HEK293 (cell line): ENCODE measurements around the gene LMTK3.

Experiments
- CTCF ChIA-PET: fragments of 350-600 bp; formaldehyde crosslinking; extraction: SDS; loops from one replicate; lab custom pipeline; 2021; ENCODE audit warnings: antibody characterized with exemption; lab: Yijun Ruan, JAX
- POLR2A ChIA-PET: fragments of 300-600 bp; formaldehyde crosslinking; extraction: SDS; loops from one replicate; lab custom pipeline; 2020; ENCODE audit warnings: antibody characterized with exemption, inconsistent platforms; lab: Yijun Ruan, JAX
- H3K27ac ChIP-seq: fragments of 200-500 bp; sonication (Bioruptor generic); 2 replicates; pipeline ENCODE4 v1.5.1; 2014; ENCODE audit warnings: low read depth, low read length, control low read depth, inconsistent platforms; ENCODE audit errors: extremely low read depth
- H3K36me3 ChIP-seq, 2 experiments: fragments of 200-500 bp in 1 of 2; sonication (Bioruptor generic) in 1 of 2; 1 replicate in 1 of 2; 2 replicates in 1 of 2; pipeline ENCODE4 v1.5.1; 2014 to 2017; ENCODE audit warnings: inconsistent platforms in 2 of 2, low read length in 2 of 2; ENCODE audit not compliant: control insufficient read depth in 2 of 2, insufficient read depth in 1 of 2
- H3K4me1 ChIP-seq: fragments of 200-500 bp; sonication (Bioruptor generic); 2 replicates; pipeline ENCODE4 v1.5.1; 2014; ENCODE audit warnings: mild to moderate bottlenecking, low read length, inconsistent platforms; ENCODE audit not compliant: control insufficient read depth, insufficient read depth
- H3K4me3 ChIP-seq: 2 replicates; pipeline ENCODE4 v1.5.1; 2011; ENCODE audit warnings: low read depth, mild to moderate bottlenecking, control low read depth, low read length, moderate library complexity
- H3K9me3 ChIP-seq: fragments of 200-500 bp; sonication (Bioruptor generic); 2 replicates; pipeline ENCODE4 v1.5.1; 2014; ENCODE audit warnings: low read depth, low read length, inconsistent platforms; ENCODE audit not compliant: control insufficient read depth, insufficient read depth
- FEZF1 ChIP-seq: fragments of 450-650 bp; formaldehyde crosslinking; IDR thresholded peaks from 2 replicates; pipeline ENCODE4 v1.5.1; 2016; ENCODE audit warnings: missing biosample characterization, missing genetic modification characterization
- MYNN ChIP-seq: fragments of 450-650 bp; formaldehyde crosslinking; IDR thresholded peaks from 2 replicates; pipeline ENCODE4 v1.5.1; 2016; ENCODE audit warnings: missing biosample characterization, missing genetic modification characterization, borderline replicate concordance
- SCRT2 ChIP-seq: fragments of 450-650 bp; formaldehyde crosslinking; IDR thresholded peaks from 2 replicates; pipeline ENCODE4 v1.5.1; 2016; ENCODE audit warnings: missing biosample characterization, missing genetic modification characterization
- SP2 ChIP-seq: fragments of 450-650 bp; formaldehyde crosslinking; IDR thresholded peaks from 2 replicates; pipeline ENCODE4 v1.5.1; 2016; ENCODE audit warnings: missing biosample characterization, missing genetic modification characterization
- SP3 ChIP-seq: fragments of 450-650 bp; formaldehyde crosslinking; IDR thresholded peaks from 2 replicates; pipeline ENCODE4 v1.5.1; 2016; ENCODE audit warnings: missing biosample characterization, missing genetic modification characterization
- WT1 ChIP-seq: fragments of 450-650 bp; formaldehyde crosslinking; IDR thresholded peaks from 2 replicates; pipeline ENCODE4 v1.5.1; 2016; ENCODE audit warnings: missing biosample characterization, missing genetic modification characterization
- YY1 ChIP-seq: fragments of 450-650 bp; formaldehyde crosslinking; IDR thresholded peaks from 2 replicates; pipeline ENCODE4 v1.5.1; 2018; ENCODE audit warnings: missing biosample characterization, missing genetic modification characterization
- YY2 ChIP-seq: fragments of 450-650 bp; formaldehyde crosslinking; IDR thresholded peaks from 2 replicates; pipeline ENCODE4 v1.5.1; 2016; ENCODE audit warnings: missing biosample characterization, missing genetic modification characterization
- ZBTB48 ChIP-seq: fragments of 450-650 bp; formaldehyde crosslinking; IDR thresholded peaks from 2 replicates; pipeline ENCODE4 v1.5.1; 2016; ENCODE audit warnings: missing biosample characterization, missing genetic modification characterization
- ZBTB8A ChIP-seq: fragments of 450-650 bp; formaldehyde crosslinking; IDR thresholded peaks from 2 replicates; pipeline ENCODE4 v1.5.1; 2016; ENCODE audit warnings: missing biosample characterization, missing genetic modification characterization
- ZNF121 ChIP-seq: fragments of 450-650 bp; formaldehyde crosslinking; IDR thresholded peaks from 2 replicates; pipeline ENCODE4 v1.5.1; 2016; ENCODE audit warnings: missing biosample characterization, missing genetic modification characterization
- ZNF146 ChIP-seq: fragments of 450-650 bp; formaldehyde crosslinking; IDR thresholded peaks from 2 replicates; pipeline ENCODE4 v1.5.1; 2016; ENCODE audit warnings: missing biosample characterization, missing genetic modification characterization
- ZNF148 ChIP-seq: fragments of 450-650 bp; formaldehyde crosslinking; IDR thresholded peaks from 2 replicates; pipeline ENCODE4 v1.5.0; 2017; ENCODE audit warnings: missing biosample characterization, missing genetic modification characterization, borderline replicate concordance
- ZNF26 ChIP-seq: fragments of 450-650 bp; formaldehyde crosslinking; IDR thresholded peaks from 2 replicates; pipeline ENCODE4 v1.5.1; 2016; ENCODE audit warnings: missing biosample characterization, missing genetic modification characterization
- ZNF324 ChIP-seq: fragments of 450-650 bp; formaldehyde crosslinking; IDR thresholded peaks from 2 replicates; pipeline ENCODE4 v1.5.1; 2016; ENCODE audit warnings: missing biosample characterization, missing genetic modification characterization
- ZNF549 ChIP-seq: fragments of 450-650 bp; IDR thresholded peaks from 2 replicates; pipeline ENCODE4 v1.5.1; 2018; ENCODE audit warnings: missing biosample characterization, missing genetic modification characterization, mild to moderate bottlenecking, inconsistent platforms, moderate library complexity
- ZNF621 ChIP-seq: fragments of 450-650 bp; formaldehyde crosslinking; IDR thresholded peaks from 2 replicates; pipeline ENCODE4 v1.5.1; 2017; ENCODE audit warnings: missing biosample characterization, missing genetic modification characterization
- ZNF629 ChIP-seq: fragments of 450-650 bp; formaldehyde crosslinking; IDR thresholded peaks from 2 replicates; pipeline ENCODE4 v1.5.1; 2017; ENCODE audit warnings: missing biosample characterization, missing genetic modification characterization
- ZNF660 ChIP-seq: fragments of 450-650 bp; IDR thresholded peaks from 2 replicates; pipeline ENCODE4 v1.5.1; 2018; ENCODE audit warnings: missing biosample characterization, mild to moderate bottlenecking, missing genetic modification characterization
- ZNF670 ChIP-seq: fragments of 450-650 bp; formaldehyde crosslinking; IDR thresholded peaks from 2 replicates; pipeline ENCODE4 v1.5.1; 2016; ENCODE audit warnings: missing biosample characterization, missing genetic modification characterization, low read depth
- ZNF843 ChIP-seq: fragments of 450-650 bp; formaldehyde crosslinking; IDR thresholded peaks from 2 replicates; pipeline ENCODE4 v1.5.1; 2016; ENCODE audit warnings: missing biosample characterization, missing genetic modification characterization
- ZSCAN16 ChIP-seq: fragments of 450-650 bp; formaldehyde crosslinking; IDR thresholded peaks from 2 replicates; pipeline ENCODE4 v1.5.1; 2016; ENCODE audit warnings: missing biosample characterization, missing genetic modification characterization
- ZSCAN23 ChIP-seq: fragments of 450-650 bp; formaldehyde crosslinking; IDR thresholded peaks from 2 replicates; pipeline ENCODE4 v1.5.1; 2016; ENCODE audit warnings: missing biosample characterization, missing genetic modification characterization
- ZXDB ChIP-seq: fragments of 450-650 bp; formaldehyde crosslinking; IDR thresholded peaks from 2 replicates; pipeline ENCODE4 v1.5.1; 2016; ENCODE audit warnings: missing biosample characterization, missing genetic modification characterization
- TF ChIP-seq, protein P1 (sequence below): fragments of 450-650 bp; formaldehyde crosslinking; IDR thresholded peaks from 2 replicates; pipeline ENCODE4 v1.5.1; 2016; ENCODE audit warnings: missing biosample characterization, missing genetic modification characterization
- TF ChIP-seq, protein P2 (sequence below): fragments of 450-650 bp; formaldehyde crosslinking; IDR thresholded peaks from 2 replicates; pipeline ENCODE4 v1.5.1; 2016; ENCODE audit warnings: missing biosample characterization, missing genetic modification characterization
- TF ChIP-seq, protein P3 (sequence below): fragments of 450-650 bp; formaldehyde crosslinking; IDR thresholded peaks from 2 replicates; pipeline ENCODE4 v1.5.1; 2016; ENCODE audit warnings: missing biosample characterization, missing genetic modification characterization

LMTK3 gene

GRCh38 chr19:48469289-48469881 lies 42.2 kb downstream of the LMTK3 start, which contains the start of gene CYTH2 (continued):
- TF ChIP-seq YY2 (tag by site-specific recombination) (peak; percentile 55; the same call in 1 of the 2 replicates), ZNF660 (tag by site-specific recombination) (0 out of 2 replicates have a peak, but pooled peaks have one; percentile 58), ZNF549 (tag by site-specific recombination) (no peak), ZNF629 (tag by site-specific recombination) (peak; percentile 56), MYNN (tag by site-specific recombination) (no peak), YY1 (peak; percentile 69; the same call in 1 of the 2 replicates), ZNF324 (tag by site-specific recombination) (0 out of 2 replicates have a peak, but pooled peaks have one; percentile 30), ZXDB (tag by site-specific recombination) (peak; percentile 87), ZBTB48 (tag by site-specific recombination) (no peak), ZBTB8A (tag by site-specific recombination) (peak; percentile 100), ZNF148 (tag by site-specific recombination) (no peak), ZSCAN16 (tag by site-specific recombination) (0 out of 2 replicates have a peak, but pooled peaks have one; percentile 55)
- TF ChIP-seq, protein P1, sequence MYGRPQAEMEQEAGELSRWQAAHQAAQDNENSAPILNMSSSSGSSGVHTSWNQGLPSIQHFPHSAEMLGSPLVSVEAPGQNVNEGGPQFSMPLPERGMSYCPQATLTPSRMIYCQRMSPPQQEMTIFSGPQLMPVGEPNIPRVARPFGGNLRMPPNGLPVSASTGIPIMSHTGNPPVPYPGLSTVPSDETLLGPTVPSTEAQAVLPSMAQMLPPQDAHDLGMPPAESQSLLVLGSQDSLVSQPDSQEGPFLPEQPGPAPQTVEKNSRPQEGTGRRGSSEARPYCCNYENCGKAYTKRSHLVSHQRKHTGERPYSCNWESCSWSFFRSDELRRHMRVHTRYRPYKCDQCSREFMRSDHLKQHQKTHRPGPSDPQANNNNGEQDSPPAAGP (tag by site-specific recombination) = no peak
- TF ChIP-seq, protein P2, sequence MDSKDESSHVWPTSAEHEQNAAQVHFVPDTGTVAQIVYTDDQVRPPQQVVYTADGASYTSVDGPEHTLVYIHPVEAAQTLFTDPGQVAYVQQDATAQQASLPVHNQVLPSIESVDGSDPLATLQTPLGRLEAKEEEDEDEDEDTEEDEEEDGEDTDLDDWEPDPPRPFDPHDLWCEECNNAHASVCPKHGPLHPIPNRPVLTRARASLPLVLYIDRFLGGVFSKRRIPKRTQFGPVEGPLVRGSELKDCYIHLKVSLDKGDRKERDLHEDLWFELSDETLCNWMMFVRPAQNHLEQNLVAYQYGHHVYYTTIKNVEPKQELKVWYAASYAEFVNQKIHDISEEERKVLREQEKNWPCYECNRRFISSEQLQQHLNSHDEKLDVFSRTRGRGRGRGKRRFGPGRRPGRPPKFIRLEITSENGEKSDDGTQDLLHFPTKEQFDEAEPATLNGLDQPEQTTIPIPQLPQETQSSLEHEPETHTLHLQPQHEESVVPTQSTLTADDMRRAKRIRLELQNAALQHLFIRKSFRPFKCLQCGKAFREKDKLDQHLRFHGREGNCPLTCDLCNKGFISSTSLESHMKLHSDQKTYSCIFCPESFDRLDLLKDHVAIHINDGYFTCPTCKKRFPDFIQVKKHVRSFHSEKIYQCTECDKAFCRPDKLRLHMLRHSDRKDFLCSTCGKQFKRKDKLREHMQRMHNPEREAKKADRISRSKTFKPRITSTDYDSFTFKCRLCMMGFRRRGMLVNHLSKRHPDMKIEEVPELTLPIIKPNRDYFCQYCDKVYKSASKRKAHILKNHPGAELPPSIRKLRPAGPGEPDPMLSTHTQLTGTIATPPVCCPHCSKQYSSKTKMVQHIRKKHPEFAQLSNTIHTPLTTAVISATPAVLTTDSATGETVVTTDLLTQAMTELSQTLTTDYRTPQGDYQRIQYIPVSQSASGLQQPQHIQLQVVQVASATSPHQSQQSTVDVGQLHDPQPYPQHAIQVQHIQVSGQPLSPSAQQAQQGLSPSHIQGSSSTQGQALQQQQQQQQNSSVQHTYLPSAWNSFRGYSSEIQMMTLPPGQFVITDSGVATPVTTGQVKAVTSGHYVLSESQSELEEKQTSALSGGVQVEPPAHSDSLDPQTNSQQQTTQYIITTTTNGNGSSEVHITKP (tag by site-specific recombination) = peak; percentile 94

DNA sequence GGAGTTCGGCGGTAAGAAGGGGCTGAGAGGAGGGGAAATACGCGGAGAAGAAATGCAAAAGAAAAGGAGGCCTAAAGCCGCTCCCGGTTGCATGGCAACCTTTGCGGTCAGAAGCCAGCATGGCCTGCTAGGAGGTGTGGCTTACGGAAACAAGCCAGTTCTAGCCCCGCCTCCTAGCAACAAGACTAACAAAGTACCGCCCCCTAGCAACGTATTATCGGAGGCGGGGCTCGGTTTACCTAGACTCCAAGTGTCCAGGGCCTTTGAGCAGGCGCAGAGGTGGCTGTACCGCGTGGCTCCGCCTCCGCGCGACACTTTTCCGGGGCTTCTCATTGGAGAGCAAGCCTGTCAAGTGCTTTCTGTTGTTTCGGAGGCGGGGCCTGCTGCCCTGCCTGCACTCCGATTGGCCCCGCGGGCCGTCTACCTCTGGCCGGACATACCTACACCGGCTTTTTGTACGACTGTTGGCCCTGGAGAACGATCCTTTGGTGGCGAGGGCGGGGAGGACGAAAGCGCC lies 42.8 kb downstream of the LMTK3 start:
- H3K36me3 ChIP-seq = peaks cover 19 to 36% of the 10 kb centered on the region in 2 experiments
- peak overlapping the region; percentile 82 for H3K4me3 ChIP-seq
- CTCF ChIA-PET = interaction anchor here (2.6 kb wide), 1 partner anchor 78 kb away, joined by 8 read pairs; the partner anchor contains the start of gene KDELR1
- peak overlapping the region; percentile 97 for H3K27ac ChIP-seq
- POLR2A ChIA-PET = interaction anchor here (1.1 kb wide), 1 partner anchor 54 kb away, joined by 5 read pairs; no protein-coding TSS in a partner anchor
- H3K4me1 ChIP-seq = peaks cover 11% of the 10 kb centered on the region
- no peaks in the 10 kb centered on the region for H3K9me3 ChIP-seq
- TF ChIP-seq, protein P3, sequence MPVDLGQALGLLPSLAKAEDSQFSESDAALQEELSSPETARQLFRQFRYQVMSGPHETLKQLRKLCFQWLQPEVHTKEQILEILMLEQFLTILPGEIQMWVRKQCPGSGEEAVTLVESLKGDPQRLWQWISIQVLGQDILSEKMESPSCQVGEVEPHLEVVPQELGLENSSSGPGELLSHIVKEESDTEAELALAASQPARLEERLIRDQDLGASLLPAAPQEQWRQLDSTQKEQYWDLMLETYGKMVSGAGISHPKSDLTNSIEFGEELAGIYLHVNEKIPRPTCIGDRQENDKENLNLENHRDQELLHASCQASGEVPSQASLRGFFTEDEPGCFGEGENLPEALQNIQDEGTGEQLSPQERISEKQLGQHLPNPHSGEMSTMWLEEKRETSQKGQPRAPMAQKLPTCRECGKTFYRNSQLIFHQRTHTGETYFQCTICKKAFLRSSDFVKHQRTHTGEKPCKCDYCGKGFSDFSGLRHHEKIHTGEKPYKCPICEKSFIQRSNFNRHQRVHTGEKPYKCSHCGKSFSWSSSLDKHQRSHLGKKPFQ (tag by site-specific recombination) = no peak
- TF ChIP-seq ZNF146 (tag by site-specific recombination) = no peak
- TF ChIP-seq SP3 = peak; percentile 94
- TF ChIP-seq ZSCAN23 (tag by site-specific recombination) = no peak
- no peak for TF ChIP-seq SCRT2 (tag by site-specific recombination)
- 0 out of 2 replicates have a peak, but pooled peaks have one; percentile 13 for TF ChIP-seq FEZF1 (tag by site-specific recombination)
- TF ChIP-seq ZNF843 (tag by site-specific recombination) = no peak
- no peak for TF ChIP-seq WT1 (tag by site-specific recombination)
- TF ChIP-seq ZNF121 (tag by site-specific recombination) = no peak
- peak; percentile 95 for TF ChIP-seq SP2 (tag by site-specific recombination)
- no peak for TF ChIP-seq ZNF26 (tag by site-specific recombination)
- TF ChIP-seq ZNF621 (tag by site-specific recombination) = peak; percentile 47; the same call in 1 of the 2 replicates
- TF ChIP-seq ZNF670 = no peak
